Nephron (organoid): ENCODE results near the gene ISCA1.

ENCODE experiments used
- H3K27ac Mint-ChIP-seq, 3 experiments: 2 replicates each; pipeline ENCODE4 v1.8.0; 2020; ENCODE audit warnings: mixed read lengths in 3 of 3, mild to moderate bottlenecking in 2 of 3, moderate library complexity in 1 of 3
- H3K27me3 Mint-ChIP-seq: 2 replicates; pipeline ENCODE4 v1.8.0; 2021; ENCODE audit warnings: low read depth, mild to moderate bottlenecking, moderate library complexity, mixed read lengths
- H3K36me3 Mint-ChIP-seq: 2 replicates; pipeline ENCODE4 v1.8.0; 2020; ENCODE audit warnings: low read depth, mixed read lengths
- H3K4me1 Mint-ChIP-seq: 2 replicates; pipeline ENCODE4 v1.8.0; 2020; ENCODE audit warnings: mixed read lengths
- H3K4me3 Mint-ChIP-seq, 3 experiments: 2 replicates each; pipeline ENCODE4 v1.8.0; 2020; ENCODE audit warnings: mild to moderate bottlenecking in 3 of 3, mixed read lengths in 3 of 3, moderate library complexity in 2 of 3
- H3K9me3 Mint-ChIP-seq: 2 replicates; pipeline ENCODE4 v1.8.0; 2020; ENCODE audit warnings: mixed read lengths
- TF ChIP-seq, protein P1 (sequence below), 3 experiments: fragments of 200-600 bp; sonication (generic); IDR thresholded peaks; one replicate each; pipeline ENCODE4 v1.5.0; 2021; ENCODE audit warnings: antibody characterized with exemption in 3 of 3; ENCODE audit not compliant: unreplicated experiment in 3 of 3

ISCA1 gene

GRCh38 chr9:86217076-86217755 lies 65.1 kb downstream of the ISCA1 start:
- Mint-ChIP-seq H3K4me3 (no peak overlapping the region), H3K36me3 (no peaks in the 10 kb centered on the region), H3K9me3 (no peaks in the 10 kb centered on the region), H3K4me1 (no peaks in the 10 kb centered on the region), H3K27ac (no peak overlapping the region), H3K27me3 (no peaks in the 10 kb centered on the region)
- TF ChIP-seq, protein P1, sequence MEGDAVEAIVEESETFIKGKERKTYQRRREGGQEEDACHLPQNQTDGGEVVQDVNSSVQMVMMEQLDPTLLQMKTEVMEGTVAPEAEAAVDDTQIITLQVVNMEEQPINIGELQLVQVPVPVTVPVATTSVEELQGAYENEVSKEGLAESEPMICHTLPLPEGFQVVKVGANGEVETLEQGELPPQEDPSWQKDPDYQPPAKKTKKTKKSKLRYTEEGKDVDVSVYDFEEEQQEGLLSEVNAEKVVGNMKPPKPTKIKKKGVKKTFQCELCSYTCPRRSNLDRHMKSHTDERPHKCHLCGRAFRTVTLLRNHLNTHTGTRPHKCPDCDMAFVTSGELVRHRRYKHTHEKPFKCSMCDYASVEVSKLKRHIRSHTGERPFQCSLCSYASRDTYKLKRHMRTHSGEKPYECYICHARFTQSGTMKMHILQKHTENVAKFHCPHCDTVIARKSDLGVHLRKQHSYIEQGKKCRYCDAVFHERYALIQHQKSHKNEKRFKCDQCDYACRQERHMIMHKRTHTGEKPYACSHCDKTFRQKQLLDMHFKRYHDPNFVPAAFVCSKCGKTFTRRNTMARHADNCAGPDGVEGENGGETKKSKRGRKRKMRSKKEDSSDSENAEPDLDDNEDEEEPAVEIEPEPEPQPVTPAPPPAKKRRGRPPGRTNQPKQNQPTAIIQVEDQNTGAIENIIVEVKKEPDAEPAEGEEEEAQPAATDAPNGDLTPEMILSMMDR (IDR thresholded peaks at IDR 0.05; ENCODE audit: unreplicated experiment in 3 of 3), result no peak
